GM12892 (cell line): Measurements from ENCODE around the gene CLMN.

Experiments
- POLR2A ChIP-seq: IDR thresholded peaks from 2 replicates; pipeline ENCODE4 v1.6.1; 2011; ENCODE audit warnings: low read depth, low read length, control low read depth
- POLR2AphosphoS5 ChIP-seq: IDR thresholded peaks from 2 replicates; pipeline ENCODE4 v1.6.1; 2011; ENCODE audit warnings: low read depth, low read length, control low read depth
- TAF1 ChIP-seq: IDR thresholded peaks from 2 replicates; pipeline ENCODE4 v1.6.1; 2011; ENCODE audit warnings: low read depth, mild to moderate bottlenecking, control low read depth, low read length, borderline replicate concordance

GRCh38 chr14:95286645-95287044 is 33.1 kb downstream of the CLMN start:
- TF ChIP-seq POLR2AphosphoS5 (no peak), POLR2A (no peak), TAF1 (no peak)
